Adipocyte (in vitro differentiated cells): ENCODE data around the gene NUMB.

Source experiments
- DNase-seq: peaks from one replicate; pipeline ENCODE4 v3.0.0-alpha.2; 2015; ENCODE audit warnings: low read depth
- H3K27me3 ChIP-seq: replicated peaks from 2 replicates; pipeline ENCODE4 v1.7.0; 2013; ENCODE audit warnings: mild to moderate bottlenecking, low read length, moderate library complexity; ENCODE audit not compliant: control insufficient read depth, insufficient read depth
- H3K36me3 ChIP-seq: 2 replicates; pipeline ENCODE4 v1.7.0; 2013; ENCODE audit warnings: low read length, mild to moderate bottlenecking, moderate library complexity; ENCODE audit not compliant: control insufficient read depth, insufficient read depth, severe bottlenecking
- H3K4me1 ChIP-seq: 2 replicates; pipeline ENCODE4 v1.7.0; 2013; ENCODE audit warnings: mild to moderate bottlenecking, low read length, moderate library complexity; ENCODE audit not compliant: control insufficient read depth, insufficient read depth
- H3K4me3 ChIP-seq: 2 replicates; pipeline ENCODE4 v1.7.0; 2013; ENCODE audit warnings: mild to moderate bottlenecking, low read length, moderate library complexity
- H3K9ac ChIP-seq: 2 replicates; pipeline ENCODE4 v1.7.0; 2013; ENCODE audit warnings: mild to moderate bottlenecking, low read length, moderate library complexity
- H3K9me3 ChIP-seq: 2 replicates; pipeline ENCODE4 v1.7.0; 2013; ENCODE audit warnings: mild to moderate bottlenecking, low read length, moderate library complexity; ENCODE audit not compliant: control insufficient read depth

NUMB gene

DNA sequence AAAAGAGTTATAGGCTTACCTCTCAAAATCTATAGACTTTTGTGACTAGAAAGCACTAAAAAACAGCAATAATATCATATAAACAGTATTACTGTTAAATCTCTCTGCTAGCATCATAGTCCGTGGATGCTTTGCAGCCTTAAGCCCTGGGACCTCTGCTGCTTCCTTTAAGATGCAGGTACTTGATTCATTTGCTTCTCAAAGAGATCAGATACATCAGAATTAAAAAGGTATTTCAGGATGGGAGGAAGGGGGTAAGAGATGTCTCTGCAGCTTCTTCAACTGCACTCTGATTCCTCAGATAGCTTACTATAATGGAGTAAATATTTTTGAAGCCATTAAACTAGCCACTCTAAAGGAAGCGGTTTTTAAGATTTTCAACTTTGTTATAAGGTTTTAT lies 171.7 kb downstream of the NUMB start:
- Histone ChIP-seq H3K9ac (no peak overlapping the region), H3K27me3 (no peaks in the 10 kb centered on the region), H3K36me3 (peaks cover 51% of the 10 kb centered on the region), H3K4me1 (peaks cover 23% of the 10 kb centered on the region), H3K4me3 (no peak overlapping the region), H3K9me3 (no peaks in the 10 kb centered on the region)
- no peak for DNase-seq

DNA sequence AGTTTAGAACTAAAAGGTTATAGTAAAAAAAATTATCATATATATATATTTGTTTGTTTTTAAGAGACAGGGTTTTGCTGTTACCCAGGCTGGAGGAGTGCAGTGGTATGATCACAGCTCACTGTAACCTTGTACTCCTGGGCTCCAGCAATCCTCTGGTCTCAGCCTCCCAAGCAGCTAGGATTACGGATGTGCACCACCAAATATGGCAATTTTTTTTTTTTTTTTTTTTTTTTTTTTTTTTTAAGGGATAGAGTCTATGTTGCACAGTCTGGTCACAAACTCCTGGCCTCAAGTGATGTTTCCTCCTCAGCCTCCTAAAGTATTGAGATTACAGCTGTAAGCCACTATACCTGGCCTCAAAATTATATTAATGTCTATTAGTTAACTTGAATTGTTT lies 172.4 kb downstream of the NUMB start:
- no peak overlapping the region for H3K4me3 ChIP-seq
- H3K9me3 ChIP-seq, result no peaks in the 10 kb centered on the region
- DNase-seq, result no peak
- H3K4me1 ChIP-seq, result peaks cover 29% of the 10 kb centered on the region
- no peak overlapping the region for H3K9ac ChIP-seq
- H3K36me3 ChIP-seq, result peaks cover 51% of the 10 kb centered on the region
- no peaks in the 10 kb centered on the region for H3K27me3 ChIP-seq

DNA sequence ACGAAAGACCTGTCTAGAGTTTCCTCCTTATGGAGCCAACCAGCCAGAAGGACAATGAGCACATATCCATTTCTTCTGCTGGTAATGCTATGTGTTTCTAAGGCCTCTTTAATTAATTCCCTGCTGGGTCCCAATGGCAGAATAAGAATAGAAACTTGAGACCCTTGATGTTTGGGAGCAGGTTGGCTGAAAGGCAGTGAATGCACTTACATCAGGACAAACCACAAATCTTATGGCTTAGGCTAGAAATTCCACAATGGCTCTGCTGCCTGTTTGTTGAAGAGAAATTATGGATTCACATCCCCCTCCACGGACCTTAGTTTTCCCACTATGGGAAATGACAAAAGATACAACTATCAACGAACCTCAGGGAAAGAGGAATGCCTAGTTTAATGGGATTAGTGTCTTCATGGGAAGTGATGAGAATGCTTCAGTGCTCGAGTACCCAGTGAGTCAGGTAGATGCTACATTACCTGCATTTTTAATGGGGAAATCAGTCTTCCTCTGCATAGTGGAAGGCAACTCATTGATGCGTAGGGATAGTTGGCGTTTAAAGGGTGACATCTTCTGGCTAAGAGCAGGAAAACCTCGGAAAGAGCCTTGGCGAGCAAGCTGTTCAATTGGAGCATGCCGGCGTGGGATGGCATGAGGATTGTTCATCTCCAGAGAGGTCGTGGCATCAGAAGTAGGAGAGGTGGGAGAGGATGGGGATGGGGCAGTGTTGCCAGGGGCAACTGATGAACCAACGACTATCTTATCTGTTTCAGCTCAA lies 174.6 kb downstream of the NUMB start:
- Histone ChIP-seq H3K27me3 (no peaks in the 10 kb centered on the region), H3K9me3 (no peaks in the 10 kb centered on the region), H3K4me1 (peaks cover 32% of the 10 kb centered on the region), H3K9ac (no peak overlapping the region), H3K4me3 (no peak overlapping the region), H3K36me3 (peaks cover 55% of the 10 kb centered on the region)
- peak; percentile 21 for DNase-seq

DNA sequence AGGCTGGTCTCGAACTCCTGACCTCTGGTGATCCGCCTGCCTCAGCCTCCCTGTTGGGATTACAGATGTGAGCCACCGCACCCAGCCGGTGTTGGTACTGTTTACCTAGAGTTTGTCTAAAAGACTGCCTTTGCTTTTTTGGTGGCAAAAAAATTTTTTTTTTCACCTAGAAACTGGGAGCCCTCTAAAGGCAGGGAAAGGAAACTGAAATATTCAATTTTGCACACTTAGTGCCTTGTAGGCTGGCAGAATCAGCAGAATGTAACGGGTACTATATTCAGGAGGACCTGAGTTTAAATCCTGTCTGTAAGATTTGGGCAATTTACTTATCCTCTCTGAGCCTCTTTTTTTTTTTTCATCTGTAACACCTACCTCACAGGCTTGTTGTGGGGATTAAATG lies 177.4 kb downstream of the NUMB start:
- DNase-seq, result no peak
- H3K36me3 ChIP-seq, result peaks cover 61% of the 10 kb centered on the region

DNA sequence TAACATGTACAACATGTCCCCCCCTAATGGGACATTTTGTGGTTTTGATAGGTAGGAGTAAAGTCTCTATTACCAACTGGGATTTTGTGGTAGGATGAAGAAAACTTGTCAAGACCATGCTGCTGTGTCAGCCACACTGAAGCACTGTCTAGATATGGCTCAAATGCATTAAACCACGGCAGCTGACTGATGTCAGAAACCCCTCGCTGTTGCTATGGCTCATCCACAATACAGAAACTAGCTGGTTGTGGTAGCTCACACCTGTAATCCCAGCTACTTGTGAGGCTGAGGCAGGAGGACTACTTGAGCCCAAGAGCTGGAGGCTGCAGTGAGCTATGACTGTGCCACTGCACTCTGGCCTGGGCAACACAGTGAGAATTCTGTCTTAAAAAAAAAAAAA lies 181.0 kb downstream of the NUMB start:
- Histone ChIP-seq H3K9ac (no peak overlapping the region), H3K4me3 (no peak overlapping the region), H3K9me3 (no peaks in the 10 kb centered on the region), H3K27me3 (no peaks in the 10 kb centered on the region), H3K36me3 (peaks cover 58% of the 10 kb centered on the region), H3K4me1 (peaks cover 16% of the 10 kb centered on the region)
- DNase-seq, result no peak

More for the DNA sequence above, 177.4 kb downstream of the NUMB start:
- peaks cover 27% of the 10 kb centered on the region for H3K4me1 ChIP-seq
- H3K9ac ChIP-seq, result peak overlapping the region; percentile 52
- H3K4me3 ChIP-seq, result peak overlapping the region; percentile 12
- H3K27me3 ChIP-seq, result no peaks in the 10 kb centered on the region
- no peaks in the 10 kb centered on the region for H3K9me3 ChIP-seq

DNA sequence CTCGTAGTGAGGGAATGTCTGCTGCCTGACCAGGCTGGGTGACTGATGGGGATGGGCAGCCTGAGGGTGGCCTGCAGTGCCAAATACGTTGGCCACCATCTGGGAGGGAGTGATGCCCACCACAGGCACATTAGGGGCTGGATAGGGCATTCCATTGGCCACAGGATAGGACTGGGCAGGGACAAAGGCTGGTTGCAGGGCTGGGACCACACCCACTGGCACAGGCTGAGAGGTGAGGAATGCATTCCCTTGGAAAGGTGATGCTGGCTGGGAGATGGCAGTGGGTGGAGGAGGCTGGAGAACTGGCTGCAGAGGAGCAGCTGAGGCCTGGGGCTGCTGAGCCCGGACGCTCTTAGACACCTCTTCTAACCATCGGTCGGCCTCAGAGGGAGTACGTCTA lies 181.5 kb downstream of the NUMB start:
- DNase-seq, result no peak
- H3K27me3 ChIP-seq, result no peaks in the 10 kb centered on the region
- no peak overlapping the region for H3K9ac ChIP-seq
- no peak overlapping the region for H3K4me3 ChIP-seq
- peaks cover 53% of the 10 kb centered on the region for H3K36me3 ChIP-seq
- no peaks in the 10 kb centered on the region for H3K9me3 ChIP-seq
- peaks cover 11% of the 10 kb centered on the region for H3K4me1 ChIP-seq

DNA sequence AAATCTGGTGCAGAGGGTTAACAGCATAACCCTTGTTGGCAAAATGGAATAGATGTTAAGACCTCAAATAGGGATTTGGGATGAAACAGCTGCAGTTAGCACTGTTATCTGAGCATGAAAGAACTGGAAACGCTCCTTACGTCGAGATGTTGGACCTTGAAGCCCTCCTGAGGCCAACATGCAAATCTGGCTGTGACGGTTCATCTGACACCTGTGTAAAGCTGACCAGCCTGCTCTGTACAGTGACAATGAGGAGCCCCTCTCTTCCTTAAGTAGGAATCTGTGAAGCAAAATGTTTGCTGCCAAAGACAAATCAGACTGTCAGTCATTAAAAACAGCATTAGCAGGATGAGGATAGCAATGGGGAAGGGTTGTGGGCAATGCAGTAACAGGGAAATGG lies 184.5 kb downstream of the NUMB start:
- no peak for DNase-seq
- H3K36me3 ChIP-seq, result peaks cover 44% of the 10 kb centered on the region
- H3K9me3 ChIP-seq, result no peaks in the 10 kb centered on the region
- no peak overlapping the region for H3K9ac ChIP-seq
- no peaks in the 10 kb centered on the region for H3K27me3 ChIP-seq
- H3K4me1 ChIP-seq, result peaks cover 15% of the 10 kb centered on the region
- no peak overlapping the region for H3K4me3 ChIP-seq

DNA sequence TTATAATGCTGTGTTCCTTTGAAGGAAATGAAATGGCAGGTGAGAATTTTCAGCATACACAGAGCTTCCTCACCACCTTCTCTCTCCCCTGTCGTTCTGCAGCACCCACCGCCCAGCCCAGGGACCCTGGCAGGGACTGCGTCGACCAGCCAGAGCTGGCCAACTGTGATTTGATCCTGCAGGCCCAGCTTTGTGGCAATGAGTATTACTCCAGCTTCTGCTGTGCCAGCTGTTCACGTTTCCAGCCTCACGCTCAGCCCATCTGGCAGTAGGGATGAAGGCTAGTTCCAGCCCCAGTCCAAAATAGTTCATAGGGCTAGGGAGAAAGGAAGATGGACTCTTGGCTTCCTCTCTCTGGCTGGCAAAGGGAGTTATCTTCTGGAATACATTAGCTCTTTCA lies 186.0 kb downstream of the NUMB start:
- Histone ChIP-seq H3K4me1 (peaks cover 15% of the 10 kb centered on the region), H3K4me3 (no peak overlapping the region), H3K9ac (no peak overlapping the region), H3K9me3 (no peaks in the 10 kb centered on the region), H3K36me3 (peaks cover 42% of the 10 kb centered on the region), H3K27me3 (no peaks in the 10 kb centered on the region)
- DNase-seq, result no peak

DNA sequence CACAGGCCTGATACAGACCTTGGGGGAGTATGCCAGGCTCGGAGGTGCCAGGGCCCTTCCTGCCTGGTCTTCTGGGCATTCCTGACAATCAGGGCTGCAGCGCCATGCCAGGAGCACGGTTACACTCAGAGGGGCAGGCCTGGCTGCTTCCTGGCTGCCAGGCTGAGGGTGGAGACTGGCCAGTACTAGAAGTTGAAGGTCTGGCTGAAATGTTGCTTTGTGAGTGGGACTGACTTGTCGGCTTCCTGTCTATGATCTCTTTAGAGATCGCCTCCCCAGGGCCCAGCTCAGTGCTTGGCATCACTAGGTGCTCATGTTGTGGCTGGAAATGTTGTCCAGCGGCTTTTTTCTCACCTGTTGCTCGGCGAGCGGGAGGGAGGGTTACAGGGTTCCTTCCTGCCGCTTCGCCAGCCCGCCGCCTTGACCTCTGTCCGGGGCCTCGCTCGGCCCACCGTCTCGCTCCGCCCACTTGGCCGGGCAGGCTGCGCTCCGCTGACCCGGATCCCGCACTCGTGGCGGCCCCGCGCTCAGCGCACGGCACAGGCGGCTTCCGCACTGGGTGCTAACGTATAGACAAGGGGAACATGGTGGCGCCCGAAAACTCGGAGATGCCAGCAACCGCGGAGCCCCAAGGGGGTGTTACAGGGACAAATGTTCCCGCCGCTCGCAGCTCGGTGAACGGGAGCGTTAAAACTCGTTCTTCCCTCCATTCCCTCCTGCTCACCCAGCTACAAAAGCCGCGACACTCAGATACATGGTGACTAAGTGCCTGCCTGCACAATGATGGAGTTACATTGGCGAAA lies 188.4 kb downstream of the NUMB start:
- Histone ChIP-seq H3K36me3 (peaks cover 17% of the 10 kb centered on the region), H3K4me1 (peaks cover 15% of the 10 kb centered on the region), H3K27me3 (no peaks in the 10 kb centered on the region), H3K9me3 (no peaks in the 10 kb centered on the region), H3K4me3 (peak overlapping the region; percentile 73), H3K9ac (peak overlapping the region; percentile 51)
- DNase-seq, result peak; percentile 20

DNA sequence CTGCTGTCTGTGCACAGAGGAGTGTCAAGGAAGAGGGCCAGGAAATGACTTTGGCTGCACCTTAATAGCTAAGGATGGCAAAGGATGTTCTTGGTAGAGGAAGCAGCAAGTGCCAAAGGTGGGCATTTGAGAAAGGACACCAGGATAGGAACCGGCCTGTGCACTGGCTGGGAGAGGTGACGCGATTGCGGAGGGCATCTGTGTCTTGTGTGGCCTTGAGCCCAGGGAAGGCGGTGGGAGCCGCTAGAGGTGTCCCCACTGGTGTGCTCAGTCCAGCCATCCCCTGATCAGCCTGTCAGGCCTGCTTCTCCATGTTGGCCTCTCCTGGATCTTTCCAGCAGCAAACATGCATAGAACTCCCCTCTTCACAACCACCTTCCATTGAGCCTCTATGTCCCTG lies 190.9 kb downstream of the NUMB start:
- H3K9me3 ChIP-seq, result no peaks in the 10 kb centered on the region
- no peak for DNase-seq
- H3K4me1 ChIP-seq, result peaks cover 15% of the 10 kb centered on the region
- H3K9ac ChIP-seq, result no peak overlapping the region
- H3K27me3 ChIP-seq, result no peaks in the 10 kb centered on the region
- H3K4me3 ChIP-seq, result no peak overlapping the region
- no peaks in the 10 kb centered on the region for H3K36me3 ChIP-seq

DNA sequence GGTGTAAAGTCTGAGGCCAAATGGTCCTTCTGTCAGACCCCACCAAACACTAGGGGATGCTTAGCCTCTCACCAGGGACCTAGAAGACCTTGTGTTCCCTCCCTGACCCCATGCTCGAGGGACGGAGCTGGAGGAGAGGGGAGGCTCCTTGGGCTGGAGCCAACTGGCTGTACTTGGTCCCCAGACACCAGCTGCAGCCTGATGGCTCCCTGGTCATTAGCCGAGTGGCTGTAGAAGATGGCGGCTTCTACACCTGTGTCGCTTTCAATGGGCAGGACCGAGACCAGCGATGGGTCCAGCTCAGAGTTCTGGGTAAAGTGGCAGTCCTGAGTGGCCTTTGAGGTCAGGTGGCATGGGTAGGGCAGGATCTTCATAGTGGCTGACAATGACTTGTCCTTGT lies 192.0 kb downstream of the NUMB start:
- H3K9me3 ChIP-seq, result no peaks in the 10 kb centered on the region
- H3K4me3 ChIP-seq, result no peak overlapping the region
- no peak for DNase-seq
- peaks cover 15% of the 10 kb centered on the region for H3K4me1 ChIP-seq
- no peak overlapping the region for H3K9ac ChIP-seq
- no peaks in the 10 kb centered on the region for H3K27me3 ChIP-seq
- H3K36me3 ChIP-seq, result no peaks in the 10 kb centered on the region
